Measurements from ENCODE around the gene RABGGTA.

Gene RABGGTA

DNA sequence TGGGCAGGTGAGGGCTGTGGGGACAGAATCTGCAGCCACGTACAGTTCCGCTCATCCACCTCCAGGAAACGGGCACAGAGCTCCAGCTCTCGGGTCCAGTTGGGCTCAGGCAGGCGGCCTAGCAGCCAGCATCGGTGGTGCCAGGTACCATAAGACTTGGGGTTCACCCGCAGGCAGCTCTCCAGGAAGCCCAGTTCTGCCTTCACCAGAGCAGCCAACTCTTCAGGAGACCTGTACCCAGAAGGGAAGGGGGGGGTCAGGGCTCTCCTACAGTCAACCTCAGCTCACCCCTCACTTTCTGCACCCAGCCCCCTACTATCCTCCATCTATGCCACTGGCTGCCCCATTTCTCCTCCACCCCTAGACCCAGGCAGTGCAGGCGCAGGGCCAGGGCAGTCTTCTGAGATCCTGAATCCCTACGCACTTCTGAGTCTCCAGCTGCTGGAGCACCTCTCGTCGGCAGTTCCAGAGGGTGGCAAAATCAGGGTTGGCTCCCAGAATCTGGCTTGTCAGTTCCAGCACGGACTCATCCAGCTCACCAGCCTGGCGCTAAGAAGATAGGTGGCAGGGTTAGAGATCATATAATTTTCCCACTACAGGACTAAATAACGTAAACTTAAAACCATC is 1.4 kb downstream of the RABGGTA start:
- Histone ChIP-seq H3K9me3 (ENCODE audit: control insufficient read depth in 1 of 2, low read length in 2 of 2) (no peaks in the 10 kb centered on the region), H3K9ac (ENCODE audit: low read depth in 1 of 2, low read length in 2 of 2) (no peak overlapping the region), H3K4me1 (ENCODE audit: control insufficient read depth in 1 of 2, insufficient read depth in 2 of 2, low read length in 2 of 2) (peaks cover 18 to 27% of the 10 kb centered on the region in 2 donors), H3K4me3 (ENCODE audit: low read depth in 1 of 2, low read length in 2 of 2) (no peak overlapping the region), H3K27ac (ENCODE audit: low read depth, low read length) (no peak overlapping the region), H3K27me3 (ENCODE audit: control insufficient read depth in 1 of 2, insufficient read depth in 2 of 2, low read length in 2 of 2) (no peaks in the 10 kb centered on the region), H3K36me3 (ENCODE audit: control insufficient read depth in 1 of 2, insufficient read depth in 2 of 2, low read length in 2 of 2) (peaks cover 22 to 46% of the 10 kb centered on the region in 2 donors)

DNA sequence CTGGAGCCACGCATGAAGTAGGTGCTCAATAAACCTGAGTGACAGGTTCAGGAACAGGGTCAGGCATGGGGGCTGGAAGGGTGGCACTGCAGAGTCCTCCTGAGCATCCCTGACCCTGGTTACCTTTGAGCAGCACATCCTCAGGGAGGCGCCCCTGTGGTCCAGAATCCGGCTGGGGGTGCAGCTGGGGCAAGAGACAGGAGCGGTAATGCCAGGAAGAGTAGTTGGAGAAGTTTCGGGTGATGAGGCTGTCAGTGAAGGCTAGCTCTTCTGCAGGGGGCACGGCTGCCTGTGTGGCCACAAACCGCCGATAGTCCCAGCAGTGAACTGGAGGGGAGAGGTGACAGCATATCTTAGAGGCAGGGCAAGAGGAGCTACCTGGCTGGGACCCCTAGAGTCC is 2.0 kb downstream of the RABGGTA start:
- Histone ChIP-seq H3K9me3 (ENCODE audit: control insufficient read depth in 1 of 2, low read length in 2 of 2) (no peaks in the 10 kb centered on the region), H3K27ac (ENCODE audit: low read depth, low read length) (no peak overlapping the region), H3K9ac (ENCODE audit: low read depth in 1 of 2, low read length in 2 of 2) (no peak overlapping the region), H3K4me1 (ENCODE audit: control insufficient read depth in 1 of 2, insufficient read depth in 2 of 2, low read length in 2 of 2) (peaks cover 18 to 26% of the 10 kb centered on the region in 2 donors), H3K36me3 (ENCODE audit: control insufficient read depth in 1 of 2, insufficient read depth in 2 of 2, low read length in 2 of 2) (peaks cover 22 to 50% of the 10 kb centered on the region in 2 donors), H3K27me3 (ENCODE audit: control insufficient read depth in 1 of 2, insufficient read depth in 2 of 2, low read length in 2 of 2) (no peaks in the 10 kb centered on the region), H3K4me3 (ENCODE audit: low read depth in 1 of 2, low read length in 2 of 2) (no peak overlapping the region)

DNA sequence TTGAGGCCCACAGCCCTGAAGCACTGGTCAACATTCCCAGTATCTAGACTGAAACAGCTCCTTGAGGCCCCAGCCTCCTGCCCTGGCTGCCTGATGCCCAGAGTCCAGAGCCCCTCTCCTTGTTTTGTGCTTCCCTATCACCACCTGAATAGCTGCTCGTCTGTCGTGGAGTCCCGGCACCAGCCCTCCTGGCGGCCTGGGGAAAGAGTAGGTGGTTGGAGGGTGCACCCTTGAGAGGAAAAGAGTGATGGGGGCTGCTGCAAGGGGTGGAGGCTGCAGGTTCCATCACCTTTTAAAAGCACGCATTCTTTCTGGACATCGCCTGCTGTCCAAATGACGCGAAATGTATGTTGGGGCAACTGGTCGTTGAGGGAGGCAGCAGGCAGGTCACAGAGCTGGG is 3.2 kb downstream of the RABGGTA start:
- Histone ChIP-seq H3K9me3 (ENCODE audit: control insufficient read depth in 1 of 2, low read length in 2 of 2) (no peaks in the 10 kb centered on the region), H3K36me3 (ENCODE audit: control insufficient read depth in 1 of 2, insufficient read depth in 2 of 2, low read length in 2 of 2) (peaks cover 22 to 53% of the 10 kb centered on the region in 2 donors), H3K9ac (ENCODE audit: low read depth in 1 of 2, low read length in 2 of 2) (no peak overlapping the region), H3K27me3 (ENCODE audit: control insufficient read depth in 1 of 2, insufficient read depth in 2 of 2, low read length in 2 of 2) (no peaks in the 10 kb centered on the region), H3K27ac (ENCODE audit: low read depth, low read length) (no peak overlapping the region), H3K4me3 (ENCODE audit: low read depth in 1 of 2, low read length in 2 of 2) (no peak overlapping the region), H3K4me1 (ENCODE audit: control insufficient read depth in 1 of 2, insufficient read depth in 2 of 2, low read length in 2 of 2) (peaks cover 13 to 17% of the 10 kb centered on the region in 2 donors)

DNA sequence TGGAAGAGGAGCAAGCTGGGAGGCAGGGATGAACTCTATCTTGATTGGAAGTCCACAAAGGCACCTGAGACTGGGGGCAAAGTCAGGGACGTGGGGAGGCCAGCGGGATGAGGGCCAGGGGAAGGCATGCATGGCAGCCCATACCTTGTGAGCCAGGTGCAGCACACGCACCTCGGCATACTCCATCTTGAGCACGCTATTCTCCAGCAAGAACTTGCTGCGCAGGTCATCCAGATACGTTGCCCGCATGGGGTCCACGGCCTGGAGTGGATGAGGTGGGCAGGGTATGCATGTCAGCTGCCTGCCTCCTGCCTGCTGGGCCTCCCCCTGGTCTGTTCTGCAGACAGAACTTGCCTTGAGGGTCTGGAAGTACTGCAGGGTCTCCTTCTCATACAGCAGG is 3.9 kb downstream of the RABGGTA start:
- Histone ChIP-seq H3K4me3 (ENCODE audit: low read depth in 1 of 2, low read length in 2 of 2) (no peak overlapping the region), H3K36me3 (ENCODE audit: control insufficient read depth in 1 of 2, insufficient read depth in 2 of 2, low read length in 2 of 2) (peaks cover 22 to 53% of the 10 kb centered on the region in 2 donors), H3K27ac (ENCODE audit: low read depth, low read length) (no peak overlapping the region), H3K4me1 (ENCODE audit: control insufficient read depth in 1 of 2, insufficient read depth in 2 of 2, low read length in 2 of 2) (peaks cover 13% of the 10 kb centered on the region in 2 donors), H3K27me3 (ENCODE audit: control insufficient read depth in 1 of 2, insufficient read depth in 2 of 2, low read length in 2 of 2) (no peaks in the 10 kb centered on the region), H3K9ac (ENCODE audit: low read depth in 1 of 2, low read length in 2 of 2) (no peak overlapping the region), H3K9me3 (ENCODE audit: control insufficient read depth in 1 of 2, low read length in 2 of 2) (no peaks in the 10 kb centered on the region)

DNA sequence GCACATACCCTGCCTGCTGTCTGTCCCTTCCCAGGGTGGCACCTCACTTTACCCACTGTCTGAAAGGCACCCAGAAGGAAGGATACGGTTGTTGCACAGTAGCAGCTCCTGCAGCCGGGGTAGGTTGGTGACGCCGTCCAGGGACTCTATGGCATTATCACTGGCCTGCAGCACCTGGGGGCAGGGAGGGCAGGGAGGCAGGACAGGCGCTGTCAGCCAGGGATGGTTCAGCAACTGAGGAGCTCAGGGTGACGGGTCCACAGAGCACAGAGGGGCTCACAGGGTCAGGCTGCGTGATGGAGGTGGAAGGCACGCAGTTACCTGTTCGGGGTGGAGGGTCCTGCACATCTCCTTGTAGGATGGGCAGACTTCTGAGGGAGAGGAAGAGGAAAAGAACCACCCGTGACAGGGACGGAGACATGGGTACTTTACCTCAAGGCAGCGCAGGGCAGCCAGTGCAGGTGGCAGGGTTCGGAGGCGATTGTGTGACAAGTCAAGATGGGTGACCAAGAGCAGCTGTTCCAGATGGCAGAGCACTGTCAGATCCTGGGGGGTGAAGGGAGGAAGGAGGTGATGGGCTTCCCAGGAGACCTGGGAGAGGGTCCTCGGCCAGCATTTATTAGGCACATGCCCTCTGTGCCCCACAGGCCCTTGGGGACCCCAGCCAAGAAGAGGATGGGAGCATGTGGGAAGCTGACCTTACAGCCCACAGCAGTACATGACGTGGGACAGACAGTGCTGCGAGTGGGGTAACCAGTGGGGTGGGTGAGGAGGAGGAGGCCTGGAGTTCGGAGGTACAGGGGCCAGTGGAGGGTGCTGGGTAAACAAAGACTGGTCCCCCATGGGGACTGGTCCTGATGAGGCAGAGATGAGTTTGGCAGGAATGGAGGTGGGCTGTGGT is 4.8 kb downstream of the RABGGTA start:
- no peaks in the 10 kb centered on the region for H3K27me3 ChIP-seq (ENCODE audit: control insufficient read depth in 1 of 2, insufficient read depth in 2 of 2, low read length in 2 of 2)
- no peak overlapping the region for H3K27ac ChIP-seq (ENCODE audit: low read depth, low read length)
- no peaks in the 10 kb centered on the region for H3K9me3 ChIP-seq (ENCODE audit: control insufficient read depth in 1 of 2, low read length in 2 of 2)
- peaks cover 4 to 6% of the 10 kb centered on the region in 2 donors for H3K4me1 ChIP-seq (ENCODE audit: control insufficient read depth in 1 of 2, insufficient read depth in 2 of 2, low read length in 2 of 2)
- H3K36me3 ChIP-seq (ENCODE audit: control insufficient read depth in 1 of 2, insufficient read depth in 2 of 2, low read length in 2 of 2): peaks cover 22 to 53% of the 10 kb centered on the region in 2 donors
- H3K9ac ChIP-seq (ENCODE audit: low read depth in 1 of 2, low read length in 2 of 2): no peak overlapping the region
- no peak overlapping the region for H3K4me3 ChIP-seq (ENCODE audit: low read depth in 1 of 2, low read length in 2 of 2)

DNA sequence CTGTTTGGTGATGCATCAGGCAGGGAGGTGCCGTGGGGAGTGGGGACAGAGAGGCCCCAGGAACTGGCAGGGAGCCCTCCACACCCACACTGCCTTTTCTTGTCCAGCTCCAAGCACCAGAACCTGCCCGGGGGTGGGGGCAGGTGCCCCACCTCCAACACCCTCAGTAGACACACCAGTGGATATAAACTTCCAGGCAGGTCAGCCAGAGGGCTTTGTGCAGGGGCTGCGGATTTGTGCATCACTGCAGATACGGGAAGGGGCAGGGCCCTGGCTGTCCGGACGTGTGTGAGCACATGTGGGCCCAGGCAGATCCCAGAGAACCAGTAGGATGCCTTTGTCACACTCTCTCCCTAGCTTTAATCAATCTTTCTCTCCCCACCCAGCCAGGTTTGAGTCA is 7.1 kb downstream of the RABGGTA start:
- H3K9ac ChIP-seq (ENCODE audit: low read depth in 1 of 2, low read length in 2 of 2): no peak overlapping the region
- no peaks in the 10 kb centered on the region for H3K4me1 ChIP-seq (ENCODE audit: control insufficient read depth in 1 of 2, insufficient read depth in 2 of 2, low read length in 2 of 2)
- no peaks in the 10 kb centered on the region for H3K27me3 ChIP-seq (ENCODE audit: control insufficient read depth in 1 of 2, insufficient read depth in 2 of 2, low read length in 2 of 2)
- no peaks in the 10 kb centered on the region for H3K9me3 ChIP-seq (ENCODE audit: control insufficient read depth in 1 of 2, low read length in 2 of 2)
- H3K27ac ChIP-seq (ENCODE audit: low read depth, low read length): no peak overlapping the region
- H3K4me3 ChIP-seq (ENCODE audit: low read depth in 1 of 2, low read length in 2 of 2): no peak overlapping the region
- H3K36me3 ChIP-seq (ENCODE audit: control insufficient read depth in 1 of 2, insufficient read depth in 2 of 2, low read length in 2 of 2): peaks cover 22 to 47% of the 10 kb centered on the region in 2 donors

DNA sequence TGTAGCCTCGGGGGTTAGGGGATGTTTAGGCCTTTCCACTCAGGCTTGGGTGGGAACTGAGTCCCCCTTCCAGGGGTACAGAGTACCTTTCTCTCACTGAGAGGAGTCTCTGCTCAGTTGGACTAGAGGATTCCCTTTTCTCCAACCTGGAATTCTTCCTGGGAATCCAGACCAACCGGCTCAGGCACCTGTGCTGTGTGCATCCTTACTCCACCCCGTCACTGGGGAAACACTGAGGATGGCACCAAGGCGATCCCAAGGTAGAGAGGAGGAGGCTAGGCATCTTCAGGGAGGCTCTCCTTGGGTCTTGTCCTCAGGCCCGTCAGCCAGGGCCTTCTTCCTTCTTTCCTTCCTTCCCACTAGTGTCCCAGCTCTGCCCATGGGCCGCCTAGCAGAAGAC is 7.5 kb downstream of the RABGGTA start:
- H3K27ac ChIP-seq (ENCODE audit: low read depth, low read length): no peak overlapping the region
- no peaks in the 10 kb centered on the region for H3K27me3 ChIP-seq (ENCODE audit: control insufficient read depth in 1 of 2, insufficient read depth in 2 of 2, low read length in 2 of 2)
- no peak overlapping the region for H3K4me3 ChIP-seq (ENCODE audit: low read depth in 1 of 2, low read length in 2 of 2)
- no peak overlapping the region for H3K9ac ChIP-seq (ENCODE audit: low read depth in 1 of 2, low read length in 2 of 2)
- no peaks in the 10 kb centered on the region for H3K4me1 ChIP-seq (ENCODE audit: control insufficient read depth in 1 of 2, insufficient read depth in 2 of 2, low read length in 2 of 2)
- peaks cover 17 to 43% of the 10 kb centered on the region in 2 donors for H3K36me3 ChIP-seq (ENCODE audit: control insufficient read depth in 1 of 2, insufficient read depth in 2 of 2, low read length in 2 of 2)
- H3K9me3 ChIP-seq (ENCODE audit: control insufficient read depth in 1 of 2, low read length in 2 of 2): no peaks in the 10 kb centered on the region

DNA sequence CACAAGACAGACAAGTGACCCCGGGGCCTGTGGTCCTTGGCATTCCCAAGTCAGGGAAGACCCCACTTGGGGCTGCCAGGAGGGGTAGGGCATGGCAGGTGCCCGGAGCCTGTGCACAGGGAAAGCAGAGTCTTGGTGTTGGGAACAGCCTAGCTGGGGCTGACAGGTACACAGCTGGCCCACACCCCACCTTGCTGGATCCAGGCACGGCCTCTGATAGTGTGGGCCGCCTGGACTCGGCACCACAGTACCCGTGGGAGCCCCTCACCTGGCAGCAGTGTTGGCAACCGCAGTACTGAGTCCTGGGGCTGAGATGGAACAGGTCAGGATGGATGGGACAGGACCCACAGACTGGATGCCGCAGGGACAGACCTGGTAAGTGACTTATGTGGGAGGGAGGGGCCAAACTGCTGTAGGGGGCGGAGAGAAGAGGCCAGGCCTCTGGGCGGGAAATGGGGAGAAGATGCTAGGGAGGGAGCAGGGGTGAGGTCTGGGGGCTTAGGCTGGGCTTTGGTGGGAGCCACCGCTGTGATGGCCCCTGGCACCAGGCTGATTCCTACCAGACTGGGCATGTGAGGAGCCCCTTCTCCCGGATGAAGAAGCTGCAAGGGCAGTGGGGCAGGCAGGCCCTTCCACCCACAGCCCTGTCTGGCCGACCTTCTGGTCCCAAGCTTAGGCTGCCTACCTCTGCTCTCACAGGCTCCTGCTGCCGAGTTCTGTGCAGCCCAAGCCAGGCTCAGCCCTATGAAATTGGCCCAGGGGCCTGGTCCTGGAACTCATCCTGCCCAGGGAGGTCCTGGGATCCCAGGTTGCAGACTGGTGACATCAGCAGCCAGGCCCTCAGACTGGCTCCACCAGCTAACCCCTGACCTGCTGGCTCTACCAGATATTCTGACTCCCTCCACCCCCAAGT is 8.3 kb downstream of the RABGGTA start, which contains the start of gene TGM1:
Gene TGM1 (minus strand): TSS at position 357 of the 913 bp plus-strand sequence. CDS start 825 bp downstream, outside the sequence.
- Histone ChIP-seq H3K4me3 (ENCODE audit: low read depth in 1 of 2, low read length in 2 of 2) (no peak within 1 kb of the TSS), H3K36me3 (ENCODE audit: control insufficient read depth in 1 of 2, insufficient read depth in 2 of 2, low read length in 2 of 2) (peaks cover 16 to 35% of the 10 kb centered on the region in 2 donors), H3K9ac (ENCODE audit: low read depth in 1 of 2, low read length in 2 of 2) (no peak within 1 kb of the TSS), H3K27me3 (ENCODE audit: control insufficient read depth in 1 of 2, insufficient read depth in 2 of 2, low read length in 2 of 2) (no peaks in the 10 kb centered on the region), H3K9me3 (ENCODE audit: control insufficient read depth in 1 of 2, low read length in 2 of 2) (no peaks in the 10 kb centered on the region), H3K4me1 (ENCODE audit: control insufficient read depth in 1 of 2, insufficient read depth in 2 of 2, low read length in 2 of 2) (no peaks in the 10 kb centered on the region), H3K27ac (ENCODE audit: low read depth, low read length) (no peak within 1 kb of the TSS)

DNA sequence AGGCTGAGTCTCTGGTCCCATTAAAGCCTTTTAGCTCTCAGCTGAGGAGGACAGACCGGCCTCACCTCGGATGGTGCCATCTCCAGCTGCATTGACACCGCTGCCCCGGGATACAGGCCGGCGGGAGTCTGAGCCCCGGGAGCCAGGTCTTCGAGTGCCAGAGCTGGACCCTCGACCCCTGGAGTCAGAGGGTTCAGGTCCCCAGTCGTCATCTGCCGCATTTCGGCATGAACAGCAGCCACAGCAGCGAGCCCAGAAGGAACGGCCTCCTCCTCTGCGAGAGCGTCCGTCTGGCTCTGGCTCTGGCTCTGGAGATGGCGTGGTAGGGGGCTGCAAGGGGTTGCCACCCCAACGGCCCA is 9.4 kb downstream of the RABGGTA start:
- Histone ChIP-seq H3K9ac (ENCODE audit: low read depth in 1 of 2, low read length in 2 of 2) (no peak overlapping the region), H3K4me3 (ENCODE audit: low read depth in 1 of 2, low read length in 2 of 2) (no peak overlapping the region), H3K27me3 (ENCODE audit: control insufficient read depth in 1 of 2, insufficient read depth in 2 of 2, low read length in 2 of 2) (no peaks in the 10 kb centered on the region), H3K9me3 (ENCODE audit: control insufficient read depth in 1 of 2, low read length in 2 of 2) (no peaks in the 10 kb centered on the region), H3K36me3 (ENCODE audit: control insufficient read depth in 1 of 2, insufficient read depth in 2 of 2, low read length in 2 of 2) (peaks cover 10 to 26% of the 10 kb centered on the region in 2 donors), H3K27ac (ENCODE audit: low read depth, low read length) (no peak overlapping the region), H3K4me1 (ENCODE audit: control insufficient read depth in 1 of 2, insufficient read depth in 2 of 2, low read length in 2 of 2) (no peaks in the 10 kb centered on the region)
